Pancreas (tissue), 10 donors: Measurements from ENCODE around the gene OBSCN. TPM values are rescaled to one million over a fixed set of nuclear protein-coding genes. Genes with fewer than 3 reads are reported as not detected.
A peak's percentile ranks its signal among the peaks of the same experiment; 100 is the strongest.

Experiments
- ATAC-seq, 4 donors: fragments of 200-7000 bp; cut with Tn5 transposase; one replicate each; pipeline versions ENCODE4 v1.8.0 to v1.9.1; 2020; ENCODE audit warnings: mild to moderate bottlenecking in 4 of 4, moderate library complexity in 4 of 4
- DNase-seq, 6 donors: peaks; one replicate each; pipeline ENCODE4 v3.0.0-alpha.2; 2020
- FAIRE-seq: peaks from 2 replicates; lab custom pipeline; 2012; peaks lifted over from hg19 to GRCh38; lab: Jason Lieb, UNC
- H3K27ac ChIP-seq, 4 donors: fragments of 200-600 bp; sonication (generic); 1 replicate in 3 of 4; 2 replicates in 1 of 4; pipeline versions ENCODE4 v1.5.0 to v1.8.0; 2020
- H3K27me3 ChIP-seq, 4 donors: fragments of 200-600 bp; one replicate each; pipeline ENCODE4 v1.8.0; 2021
- H3K36me3 ChIP-seq, 3 donors: fragments of 200-600 bp; sonication (generic) in 1 of 3; one replicate each; pipeline versions ENCODE4 v1.5.0 to v1.8.0; 2020 to 2021
- H3K4me1 ChIP-seq, 3 donors: fragments of 200-600 bp; one replicate each; pipeline ENCODE4 v1.8.0; 2021
- H3K4me3 ChIP-seq, 4 donors: fragments of 200-600 bp; sonication (generic) in 2 of 4; one replicate each; pipeline versions ENCODE4 v1.5.0 to v1.8.0; 2020 to 2021
- H3K9me3 ChIP-seq, 4 donors: fragments of 200-600 bp; one replicate each; pipeline ENCODE4 v1.8.0; 2021
- WGBS, 2 donors: extraction: QIAGEN DNeasy Blood & Tissue Kit; methylation state at CpG; one replicate each; pipeline ENCODE4 v1.1.7; 2013; 5-methylcytosine and 5-hydroxymethylcytosine counted together
- intact Hi-C, 3 donors: fragments of 100-400 bp; cut with DNase I; formaldehyde crosslinking; loops; one replicate each; pipeline versions ENCODE4 v1.11.1 to v1.14.2; 2022
- polyA plus RNA-seq, 2 donors: library from polyadenylated mRNA; stranded (reverse); fragments of 200-250 nt; gene quantifications; one replicate each; pipeline ENCODE4 v1.2.3, GENCODE V29; 2013
- total RNA-seq, 6 donors: library from RNA; stranded (reverse); fragmentation: NEBNext Ultra II Directional in 4 of 6; extraction: Animal tissue kit (Norgen Biotek cat#: 25700) in 4 of 6; gene quantifications; one replicate each; pipeline versions ENCODE4 v1.2.1 to v1.2.4, GENCODE V29; 2021 to 2023
- TF ChIP-seq, protein P1 (sequence below), 4 donors: fragments of 200-600 bp; sonication (generic) in 3 of 4; IDR thresholded peaks; one replicate each; pipeline versions ENCODE4 v1.5.0 to v1.8.0; 2021; ENCODE audit warnings: antibody characterized with exemption in 4 of 4
- donor health status: healthy with polysubstance abuse.
- donor health status: DM: no; HTN: no; CAD: no; lungs with moderate emphysema.
- donor health status: DM: no; HTN: no; CAD: no.
- donor health status: control.
- donor health status: control.
- donor health status: Bipolar disorder and iron deficiency.
- donor health status: DM: yes; HTN: yes; CAD: no.
- donor health status: DM: no; HTN: no; CAD: no.
- donor health status: DM: no; HTN: no; CAD: no.
- donor health status: DM: yes; HTN: yes; CAD: no.

The OBSCN gene
- total and polyA plus RNA-seq, 8 donors, result 7.9 to 61.4 (median 11.3) TPM

DNA sequence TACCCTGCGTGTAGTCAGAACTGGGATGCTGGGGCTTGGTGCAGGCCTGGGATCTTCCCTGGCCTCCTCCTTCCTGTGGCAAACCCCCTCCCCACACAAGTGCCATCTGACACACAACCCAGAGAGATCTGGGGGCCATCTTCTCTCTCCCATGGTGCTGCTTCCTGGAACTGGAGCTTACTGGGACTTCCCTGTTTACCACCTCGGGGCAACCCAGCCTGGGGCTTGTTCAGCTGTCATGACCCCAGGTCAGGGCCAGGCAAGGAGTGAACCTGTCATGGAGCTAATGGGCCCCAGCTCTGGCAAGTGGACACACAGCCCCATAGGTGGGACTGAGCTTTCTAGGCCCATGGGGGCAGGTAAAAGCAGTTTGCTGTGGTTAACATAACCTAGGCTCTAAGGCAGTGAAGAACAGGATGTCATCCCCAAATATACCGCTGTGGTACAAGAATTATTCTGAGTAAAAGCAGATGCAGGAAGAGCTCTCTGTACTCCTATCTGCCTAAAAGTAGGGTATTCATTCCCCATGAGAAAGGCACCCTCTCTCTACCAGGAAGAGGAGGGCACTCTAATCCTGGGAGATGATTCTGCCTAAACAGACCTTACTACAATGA, 196.4 kb downstream of the OBSCN start:
- WGBS, 2 donors, result 82 to 88% methylated on average over 3 of the region's 3 CpGs
- intact Hi-C loops, result no loop called here
- DNase-seq (no peak), FAIRE-seq (no peak), ATAC-seq (no peak)
- H3K27ac ChIP-seq, result no peak overlapping the region
- peak overlapping the region in 1 of 4 donors; percentile 99 for H3K4me3 ChIP-seq
- H3K4me1 ChIP-seq, result peaks cover 0 to 18% (median 11%) of the 10 kb centered on the region in 3 donors
- H3K9me3 ChIP-seq, result no peaks in the 10 kb centered on the region
- H3K36me3 ChIP-seq, result peaks cover 0 to 7% (median 4%) of the 10 kb centered on the region in 3 donors
- TF ChIP-seq, protein P1, sequence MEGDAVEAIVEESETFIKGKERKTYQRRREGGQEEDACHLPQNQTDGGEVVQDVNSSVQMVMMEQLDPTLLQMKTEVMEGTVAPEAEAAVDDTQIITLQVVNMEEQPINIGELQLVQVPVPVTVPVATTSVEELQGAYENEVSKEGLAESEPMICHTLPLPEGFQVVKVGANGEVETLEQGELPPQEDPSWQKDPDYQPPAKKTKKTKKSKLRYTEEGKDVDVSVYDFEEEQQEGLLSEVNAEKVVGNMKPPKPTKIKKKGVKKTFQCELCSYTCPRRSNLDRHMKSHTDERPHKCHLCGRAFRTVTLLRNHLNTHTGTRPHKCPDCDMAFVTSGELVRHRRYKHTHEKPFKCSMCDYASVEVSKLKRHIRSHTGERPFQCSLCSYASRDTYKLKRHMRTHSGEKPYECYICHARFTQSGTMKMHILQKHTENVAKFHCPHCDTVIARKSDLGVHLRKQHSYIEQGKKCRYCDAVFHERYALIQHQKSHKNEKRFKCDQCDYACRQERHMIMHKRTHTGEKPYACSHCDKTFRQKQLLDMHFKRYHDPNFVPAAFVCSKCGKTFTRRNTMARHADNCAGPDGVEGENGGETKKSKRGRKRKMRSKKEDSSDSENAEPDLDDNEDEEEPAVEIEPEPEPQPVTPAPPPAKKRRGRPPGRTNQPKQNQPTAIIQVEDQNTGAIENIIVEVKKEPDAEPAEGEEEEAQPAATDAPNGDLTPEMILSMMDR (IDR thresholded peaks at IDR 0.05), result no peak
- no peaks in the 10 kb centered on the region for H3K27me3 ChIP-seq

DNA sequence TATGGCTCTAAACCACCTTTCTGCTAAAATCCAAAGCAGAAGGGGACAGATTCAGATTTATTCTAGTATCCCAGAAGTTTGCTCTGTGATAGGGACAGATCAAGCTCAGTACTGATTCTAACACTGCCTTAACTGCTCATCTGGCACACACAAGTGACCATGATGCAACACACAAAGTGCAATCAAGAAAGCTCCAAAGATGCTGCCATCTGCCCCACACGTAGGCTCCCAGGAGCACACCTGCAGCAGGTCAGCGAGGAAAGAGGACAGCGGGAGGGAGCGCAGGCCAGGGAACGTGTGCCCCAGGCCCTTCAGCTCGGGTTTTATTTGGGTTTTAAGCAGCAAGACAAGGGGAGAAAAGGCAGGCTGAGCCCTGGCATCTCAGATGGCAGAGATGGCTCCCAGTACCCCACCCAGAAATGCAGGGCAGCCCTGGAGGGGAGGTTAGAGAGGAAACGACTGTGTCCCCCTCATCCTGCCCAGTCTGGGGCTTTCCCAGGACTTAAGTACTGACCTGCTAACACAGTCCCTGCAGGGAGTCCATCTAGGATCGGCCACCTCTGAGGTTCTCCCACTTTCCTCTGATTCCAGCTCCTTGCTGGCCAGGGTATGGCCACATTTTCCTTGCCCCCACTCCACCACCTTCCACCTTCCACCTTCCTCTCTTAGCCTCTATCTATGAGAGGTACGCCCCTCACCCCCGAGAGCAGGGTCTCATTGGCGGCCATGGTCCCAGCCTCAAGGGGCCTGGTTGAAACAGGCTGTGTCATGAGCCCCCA, 197.5 kb downstream of the OBSCN start:
- 13 to 22% methylated on average over 11 of the region's 11 CpGs for WGBS, 2 donors
- H3K27me3 ChIP-seq, result no peaks in the 10 kb centered on the region
- TF ChIP-seq, protein P1 (IDR thresholded peaks at IDR 0.05), result no peak

DNA sequence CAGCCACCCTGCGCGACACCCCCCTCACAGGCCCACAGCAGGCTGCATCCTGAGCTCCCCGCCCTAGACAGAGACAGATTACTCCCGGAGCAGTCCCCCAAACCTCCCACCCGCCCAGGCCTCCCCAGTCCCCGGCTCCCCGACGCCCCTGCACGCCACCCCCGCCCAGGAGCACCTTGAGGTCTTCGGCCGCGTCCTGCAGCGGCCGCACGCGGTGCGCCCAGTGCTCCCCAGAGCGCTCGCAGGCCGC, 198.1 kb downstream of the OBSCN start:
- no peak for DNase-seq
- no peaks in the 10 kb centered on the region for H3K36me3 ChIP-seq
- 0 to 1% methylated on average over 19 to 21 of the region's 21 CpGs for WGBS, 2 donors
- no peaks in the 10 kb centered on the region for H3K27me3 ChIP-seq
- no peaks in the 10 kb centered on the region for H3K9me3 ChIP-seq
- TF ChIP-seq, protein P1 (IDR thresholded peaks at IDR 0.05), result no peak
- peak overlapping the region; percentile 94 to 99 (median 98) for H3K4me3 ChIP-seq
- peak in 1 of 4 donors; percentile 23 for ATAC-seq
- intact Hi-C loops, result no loop called here
- H3K27ac ChIP-seq, result peak overlapping the region in 3 of 4 donors; percentile 64 to 75 (median 73)
- H3K4me1 ChIP-seq, result peaks cover 0 to 18% (median 11%) of the 10 kb centered on the region in 3 donors
- FAIRE-seq, result no peak

More for the DNA sequence above, 197.5 kb downstream of the OBSCN start:
- H3K9me3 ChIP-seq, result no peaks in the 10 kb centered on the region
- H3K27ac ChIP-seq, result no peak overlapping the region
- peaks cover 0 to 18% (median 11%) of the 10 kb centered on the region in 3 donors for H3K4me1 ChIP-seq
- no peak for FAIRE-seq
- intact Hi-C loops, result no loop called here
- H3K36me3 ChIP-seq, result peaks cover 0 to 1% (median 0%) of the 10 kb centered on the region in 3 donors
- DNase-seq, result no peak
- ATAC-seq, result no peak
- peak overlapping the region; percentile 94 to 99 (median 98) for H3K4me3 ChIP-seq

DNA sequence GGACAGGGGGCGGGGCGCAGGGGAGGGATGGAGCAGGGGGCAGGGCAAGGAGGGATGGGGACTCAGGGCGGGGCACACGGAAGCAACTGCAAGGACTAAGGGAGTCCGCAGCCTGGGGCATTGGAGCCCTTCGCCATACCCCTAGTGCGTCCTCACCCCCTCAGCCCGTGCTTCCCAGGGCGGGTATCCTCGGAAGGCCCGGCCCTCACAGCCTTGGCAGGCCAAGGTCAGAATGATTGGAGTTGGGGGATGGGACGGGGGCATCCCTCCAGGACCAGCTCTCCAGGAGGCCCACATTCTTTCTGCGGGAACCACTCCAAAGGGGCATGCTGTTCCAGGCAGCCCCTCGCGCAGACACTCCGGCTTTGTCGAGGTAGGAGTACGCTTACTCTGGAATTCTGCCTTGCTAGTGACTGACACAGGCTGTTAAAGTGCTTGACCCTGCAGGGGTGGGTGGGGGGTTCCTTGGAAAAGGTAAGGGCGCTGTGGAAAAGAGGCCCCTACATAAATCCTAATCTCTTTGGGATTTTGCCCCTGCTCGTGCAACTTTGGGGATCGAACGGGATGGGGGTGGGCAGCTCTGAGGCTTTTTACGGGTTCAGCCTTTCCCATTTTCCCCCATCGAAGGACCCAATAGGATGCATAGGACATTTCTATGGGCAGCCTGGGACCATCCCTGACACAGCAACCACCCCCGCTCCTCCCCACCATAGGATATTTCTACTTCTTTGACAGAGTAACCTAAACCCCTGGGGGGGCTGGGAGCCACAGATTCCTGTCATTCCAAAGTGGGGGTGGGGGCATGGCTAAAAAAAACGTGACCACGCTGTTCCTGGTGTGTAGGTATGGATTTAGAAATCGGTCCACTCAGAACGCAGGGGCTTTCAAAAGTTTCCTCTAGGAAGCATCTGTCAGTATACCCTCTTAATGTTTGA, 199.5 kb downstream of the OBSCN start:
- DNase-seq (peak in 1 of 6 donors; percentile 6), FAIRE-seq (no peak), ATAC-seq (peak in 1 of 4 donors; percentile 11)
- H3K36me3 ChIP-seq, result no peaks in the 10 kb centered on the region
- 22 to 29% methylated on average over 26 to 29 of the region's 29 CpGs for WGBS, 2 donors
- TF ChIP-seq, protein P1 (IDR thresholded peaks at IDR 0.05), result no peak
- peak overlapping the region; percentile 94 to 99 (median 98) for H3K4me3 ChIP-seq
- intact Hi-C loops, result no loop called here
- no peaks in the 10 kb centered on the region for H3K9me3 ChIP-seq
- peak overlapping the region in 3 of 4 donors; percentile 24 to 61 (median 42) for H3K27ac ChIP-seq
- H3K27me3 ChIP-seq, result no peaks in the 10 kb centered on the region
- peaks cover 0 to 18% (median 11%) of the 10 kb centered on the region in 3 donors for H3K4me1 ChIP-seq
